ENCODE measurements around the gene CGGBP1.

The CGGBP1 gene, protein sequence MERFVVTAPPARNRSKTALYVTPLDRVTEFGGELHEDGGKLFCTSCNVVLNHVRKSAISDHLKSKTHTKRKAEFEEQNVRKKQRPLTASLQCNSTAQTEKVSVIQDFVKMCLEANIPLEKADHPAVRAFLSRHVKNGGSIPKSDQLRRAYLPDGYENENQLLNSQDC

DNA sequence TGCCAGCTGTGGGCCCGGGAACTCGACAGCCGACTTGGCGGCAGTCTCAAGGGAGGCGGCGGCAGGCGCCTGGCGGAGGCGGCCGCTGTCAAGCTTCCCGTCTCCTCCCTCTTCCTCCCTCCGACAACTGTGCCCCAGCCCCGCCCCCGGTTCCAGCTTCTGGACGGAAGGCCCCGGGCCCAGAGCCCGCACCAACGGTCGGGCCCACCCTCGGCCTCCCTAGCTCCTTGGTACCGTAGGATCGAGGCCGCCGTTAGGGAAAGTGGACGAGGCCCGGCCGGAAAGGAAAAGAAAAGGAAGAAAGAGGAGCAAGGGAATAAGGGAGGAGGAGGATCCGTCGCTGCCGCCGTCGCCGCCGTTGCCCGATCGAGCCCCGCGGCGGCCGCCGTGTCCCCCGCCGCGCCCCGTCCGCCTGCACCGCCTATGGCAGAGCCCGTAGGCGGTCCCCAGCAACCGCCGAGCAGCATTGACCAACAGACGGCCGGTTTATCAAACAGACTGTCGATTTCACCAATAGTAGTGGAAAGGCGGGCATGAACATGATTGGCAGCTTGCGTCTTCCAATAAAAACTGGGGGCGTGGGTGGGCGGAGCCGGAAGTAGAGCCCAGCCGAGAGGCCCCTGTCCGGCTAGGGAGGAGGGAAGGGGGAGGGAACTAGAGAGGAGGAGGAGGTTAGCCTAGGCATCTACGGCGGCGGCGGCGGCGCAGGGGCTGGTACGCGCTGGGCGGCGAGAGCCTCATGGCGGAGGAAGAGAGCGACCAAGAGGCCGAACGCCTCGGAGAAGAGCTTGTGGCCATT lies at the start of gene CGGBP1, which contains the start of gene ZNF654:
Gene CGGBP1, minus strand, starts transcription at position 425 of the 799 bp plus-strand sequence. CDS start 3,029 bp downstream, outside the sequence.
Gene ZNF654, plus strand, starts transcription at position 675 of the 799 bp plus-strand sequence. Its CDS starts 65 bp downstream, at position 740.
- peak; percentile 98 for ATAC-seq
- Mint-ChIP-seq H3K4me1 (peaks cover 44% of the 10 kb centered on the region), H3K36me3 (peaks cover 16% of the 10 kb centered on the region), H3K27me3 (no peaks in the 10 kb centered on the region), H3K27ac (peak within 1 kb of the TSS; percentile 96), H3K9me3 (no peaks in the 10 kb centered on the region), H3K4me3 (peak within 1 kb of the TSS; percentile 99)

GRCh38 chr3:88105325-88105724 lies 46.5 kb upstream of the CGGBP1 start:
- Mint-ChIP-seq H3K9me3 (no peaks in the 10 kb centered on the region), H3K27ac (peak overlapping the region; percentile 49), H3K4me3 (no peak overlapping the region), H3K27me3 (no peaks in the 10 kb centered on the region), H3K36me3 (peaks cover 32% of the 10 kb centered on the region), H3K4me1 (no peaks in the 10 kb centered on the region)
- ATAC-seq = no peak

DNA sequence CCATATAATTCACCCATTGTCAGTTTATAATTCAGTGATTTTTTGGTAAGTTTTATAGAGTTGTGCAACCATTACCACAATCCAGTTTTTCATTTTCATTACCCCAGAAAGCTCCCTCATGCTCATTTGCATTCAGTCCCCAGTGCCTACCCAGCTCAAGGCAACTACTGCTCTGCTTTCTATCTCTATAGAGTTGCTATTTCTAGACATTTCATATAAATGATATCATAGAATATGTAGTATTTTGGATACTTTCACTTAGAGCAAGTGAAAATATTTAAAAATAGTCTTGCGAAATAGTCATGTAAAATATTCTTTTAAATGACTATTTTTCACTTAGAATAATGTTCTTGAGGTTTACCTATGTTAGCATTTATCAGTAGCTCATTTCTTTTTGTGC lies 42.3 kb upstream of the CGGBP1 start:
- Mint-ChIP-seq H3K4me1 (no peaks in the 10 kb centered on the region), H3K36me3 (peaks cover 63% of the 10 kb centered on the region), H3K27ac (no peak overlapping the region), H3K9me3 (no peaks in the 10 kb centered on the region), H3K27me3 (no peaks in the 10 kb centered on the region), H3K4me3 (no peak overlapping the region)
- ATAC-seq = no peak

DNA sequence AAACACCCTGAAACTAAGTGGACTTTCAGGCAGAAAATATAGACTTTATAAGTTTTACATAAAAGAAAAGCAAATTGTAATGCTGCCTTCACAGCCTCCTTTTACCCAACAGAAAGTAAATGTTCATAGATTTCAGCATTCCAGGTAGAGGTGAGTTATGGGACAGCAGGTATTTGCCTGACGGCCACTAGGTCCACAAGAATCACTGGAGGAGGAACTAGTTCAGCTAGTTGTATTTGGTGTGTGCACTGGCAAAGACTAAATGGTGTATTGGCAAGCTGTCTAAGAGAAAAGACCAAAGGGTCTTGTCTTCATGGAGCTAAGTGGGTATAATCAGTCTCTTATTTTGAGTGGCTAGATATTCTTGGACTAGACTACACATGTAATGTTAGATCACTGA lies 34.5 kb upstream of the CGGBP1 start:
- Mint-ChIP-seq H3K9me3 (peaks cover 4% of the 10 kb centered on the region), H3K4me1 (peaks cover 8% of the 10 kb centered on the region), H3K27ac (no peak overlapping the region), H3K4me3 (no peak overlapping the region), H3K36me3 (peaks cover 74% of the 10 kb centered on the region), H3K27me3 (no peaks in the 10 kb centered on the region)
- no peak for ATAC-seq

GRCh38 chr3:88092270-88092669 lies 33.5 kb upstream of the CGGBP1 start:
- H3K27ac Mint-ChIP-seq = no peak overlapping the region
- ATAC-seq = no peak
- H3K9me3 Mint-ChIP-seq = peaks cover 4% of the 10 kb centered on the region
- H3K4me1 Mint-ChIP-seq = peaks cover 8% of the 10 kb centered on the region
- no peaks in the 10 kb centered on the region for H3K27me3 Mint-ChIP-seq
- peaks cover 69% of the 10 kb centered on the region for H3K36me3 Mint-ChIP-seq
- H3K4me3 Mint-ChIP-seq = no peak overlapping the region

- Mint-ChIP-seq H3K4me3 (no peak overlapping the region), H3K36me3 (peaks cover 63% of the 10 kb centered on the region), H3K27ac (no peak overlapping the region), H3K9me3 (peaks cover 4% of the 10 kb centered on the region), H3K27me3 (no peaks in the 10 kb centered on the region), H3K4me1 (peaks cover 8% of the 10 kb centered on the region)
- no peak for ATAC-seq
These were observed 31.9 kb upstream of the CGGBP1 start for GRCh38 chr3:88090681-88091080.

- no peak for ATAC-seq
- Mint-ChIP-seq H3K27me3 (no peaks in the 10 kb centered on the region), H3K4me1 (peaks cover 31% of the 10 kb centered on the region), H3K27ac (no peak overlapping the region), H3K9me3 (no peaks in the 10 kb centered on the region), H3K4me3 (no peak overlapping the region), H3K36me3 (peaks cover 37% of the 10 kb centered on the region)
These were observed 25.3 kb upstream of the CGGBP1 start for GRCh38 chr3:88084097-88084501.

DNA sequence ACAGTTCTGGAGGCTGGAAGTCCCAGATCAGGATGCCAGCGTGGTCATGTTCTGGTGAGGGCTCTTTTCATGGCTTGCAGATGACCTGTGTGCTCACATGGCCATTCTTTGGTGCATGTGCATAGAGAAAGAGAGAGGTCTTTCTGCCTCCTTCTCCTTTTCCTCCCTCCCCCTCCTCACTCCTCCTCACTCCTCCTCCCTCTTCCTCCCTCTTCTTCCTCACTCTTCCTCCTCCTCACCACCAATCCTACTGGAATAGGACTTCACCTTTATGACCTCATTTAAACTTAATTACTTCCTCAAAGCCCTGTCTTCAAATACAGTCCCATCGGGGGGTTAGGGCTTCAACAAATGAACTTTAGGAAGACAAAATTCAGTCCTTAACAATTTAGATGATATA lies 24.0 kb upstream of the CGGBP1 start:
- no peak for ATAC-seq
- Mint-ChIP-seq H3K27me3 (no peaks in the 10 kb centered on the region), H3K27ac (no peak overlapping the region), H3K9me3 (no peaks in the 10 kb centered on the region), H3K4me1 (peaks cover 42% of the 10 kb centered on the region), H3K36me3 (peaks cover 37% of the 10 kb centered on the region), H3K4me3 (no peak overlapping the region)

GRCh38 chr3:88078932-88079331 lies 20.1 kb upstream of the CGGBP1 start:
- no peak overlapping the region for H3K27ac Mint-ChIP-seq
- no peaks in the 10 kb centered on the region for H3K9me3 Mint-ChIP-seq
- H3K27me3 Mint-ChIP-seq = no peaks in the 10 kb centered on the region
- H3K4me3 Mint-ChIP-seq = no peak overlapping the region
- H3K36me3 Mint-ChIP-seq = peaks cover 33% of the 10 kb centered on the region
- H3K4me1 Mint-ChIP-seq = peaks cover 59% of the 10 kb centered on the region
- ATAC-seq = no peak

GRCh38 chr3:88076712-88077111 lies 17.9 kb upstream of the CGGBP1 start:
- Mint-ChIP-seq H3K27me3 (no peaks in the 10 kb centered on the region), H3K36me3 (peaks cover 42% of the 10 kb centered on the region), H3K4me1 (peaks cover 57% of the 10 kb centered on the region), H3K4me3 (no peak overlapping the region), H3K9me3 (no peaks in the 10 kb centered on the region), H3K27ac (no peak overlapping the region)
- ATAC-seq = no peak

DNA sequence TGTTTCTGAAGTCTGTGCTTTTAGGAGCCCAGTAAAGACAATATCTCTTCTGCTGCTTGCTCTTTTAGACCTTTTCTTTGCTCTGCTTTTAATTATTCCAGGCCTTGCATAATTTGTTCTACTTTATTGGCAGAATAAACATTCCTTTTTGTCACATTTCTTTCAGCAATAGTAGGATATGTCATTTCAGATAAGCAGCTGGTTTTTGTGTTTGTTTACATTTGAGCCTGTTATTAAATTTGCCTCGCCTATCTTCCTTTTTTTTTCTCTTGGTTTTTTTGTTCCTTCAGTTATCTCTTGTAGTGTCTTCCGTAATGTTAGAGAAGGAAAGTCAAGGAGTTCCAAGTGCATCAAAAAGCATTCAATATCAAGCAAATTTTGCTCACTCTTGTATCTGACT lies 16.7 kb upstream of the CGGBP1 start:
- H3K27ac Mint-ChIP-seq = no peak overlapping the region
- H3K9me3 Mint-ChIP-seq = no peaks in the 10 kb centered on the region
- H3K4me3 Mint-ChIP-seq = no peak overlapping the region
- H3K36me3 Mint-ChIP-seq = peaks cover 42% of the 10 kb centered on the region
- no peaks in the 10 kb centered on the region for H3K27me3 Mint-ChIP-seq
- peaks cover 51% of the 10 kb centered on the region for H3K4me1 Mint-ChIP-seq
- ATAC-seq = no peak

GRCh38 chr3:88075072-88075471 lies 16.3 kb upstream of the CGGBP1 start:
- Mint-ChIP-seq H3K4me3 (no peak overlapping the region), H3K36me3 (peaks cover 42% of the 10 kb centered on the region), H3K9me3 (no peaks in the 10 kb centered on the region), H3K27me3 (no peaks in the 10 kb centered on the region), H3K27ac (no peak overlapping the region), H3K4me1 (peaks cover 51% of the 10 kb centered on the region)
- no peak for ATAC-seq

DNA sequence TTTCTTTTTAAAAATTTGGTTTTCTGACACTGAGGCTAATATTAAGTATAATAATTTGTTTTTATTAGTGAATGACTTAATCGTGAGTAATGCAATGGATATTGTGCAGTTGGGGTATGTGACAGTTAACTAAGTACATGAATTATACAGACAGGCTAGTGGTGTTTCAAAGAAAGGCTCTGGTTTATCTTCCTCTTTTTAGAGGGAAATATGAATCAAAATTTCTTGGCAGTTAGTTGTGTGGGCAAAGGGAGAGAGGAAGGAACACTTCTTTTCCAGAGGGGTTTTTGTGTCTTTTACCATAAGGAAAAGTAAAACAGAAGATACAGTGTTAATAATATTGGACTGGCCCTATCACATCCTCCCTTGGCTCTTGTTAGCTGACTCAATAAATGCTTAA lies 2.9 kb upstream of the CGGBP1 start:
- Mint-ChIP-seq H3K4me3 (no peak overlapping the region), H3K36me3 (no peaks in the 10 kb centered on the region), H3K4me1 (peaks cover 41% of the 10 kb centered on the region), H3K27ac (no peak overlapping the region), H3K27me3 (no peaks in the 10 kb centered on the region), H3K9me3 (no peaks in the 10 kb centered on the region)
- ATAC-seq = no peak

DNA sequence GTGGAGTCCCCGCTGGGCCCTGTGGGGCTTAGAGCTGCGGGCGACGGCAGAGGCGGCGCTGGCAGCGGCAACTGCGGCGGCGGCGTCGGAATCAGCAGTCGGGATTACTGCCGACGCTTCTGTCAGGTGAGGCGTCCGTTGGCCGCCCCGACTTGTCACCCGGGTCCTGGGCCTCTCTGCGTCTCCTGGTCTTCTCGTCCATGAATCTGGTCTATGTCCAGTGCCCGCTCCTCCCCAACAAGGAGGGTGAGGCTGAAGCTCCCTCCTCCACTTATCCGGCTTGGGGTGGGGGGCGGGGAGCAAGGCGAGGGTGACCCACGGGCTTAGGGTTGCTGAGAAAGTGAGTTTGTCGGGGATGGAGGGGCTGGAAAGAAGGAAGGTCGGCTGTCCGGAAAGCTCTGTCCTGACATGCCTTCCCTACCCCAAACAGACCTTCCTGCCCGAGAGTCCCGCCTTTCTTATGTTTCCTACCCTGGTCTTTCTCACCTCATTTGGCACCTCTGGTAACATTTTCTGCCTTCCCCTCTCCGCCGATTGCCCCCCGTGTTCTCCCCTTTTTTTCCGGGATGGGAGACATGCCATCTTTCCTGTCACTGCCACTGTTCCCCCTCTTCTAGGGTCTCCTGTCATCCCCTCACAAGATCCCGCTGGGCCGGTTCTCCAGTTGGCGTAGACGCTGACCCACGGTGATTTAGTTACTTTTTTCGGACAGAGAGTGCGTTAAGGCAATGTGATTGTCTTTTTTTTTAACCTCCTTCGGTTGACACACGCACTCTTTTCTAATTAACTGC lies 770 bp upstream of the CGGBP1 start:
- H3K36me3 Mint-ChIP-seq = peaks cover 14% of the 10 kb centered on the region
- peaks cover 52% of the 10 kb centered on the region for H3K4me1 Mint-ChIP-seq
- no peak for ATAC-seq
- H3K27ac Mint-ChIP-seq = peak overlapping the region; percentile 96
- H3K9me3 Mint-ChIP-seq = no peaks in the 10 kb centered on the region
- no peaks in the 10 kb centered on the region for H3K27me3 Mint-ChIP-seq
- peak overlapping the region; percentile 99 for H3K4me3 Mint-ChIP-seq

DNA sequence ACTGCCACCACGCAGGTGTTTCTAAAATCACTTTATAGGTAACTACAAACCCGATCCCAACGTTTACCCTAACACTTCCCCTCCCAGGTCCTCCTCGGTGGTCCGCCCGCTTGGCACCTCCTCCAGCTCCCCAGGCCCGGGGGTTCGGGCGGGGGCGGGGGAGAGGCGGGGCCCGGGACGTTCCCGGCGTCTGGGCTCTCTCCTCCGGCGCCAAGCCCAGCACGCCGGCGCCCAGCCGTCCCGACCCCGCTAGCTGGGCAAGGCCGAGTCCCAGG lies 562 bp downstream of the CGGBP1 start:
- Mint-ChIP-seq H3K4me1 (peaks cover 43% of the 10 kb centered on the region), H3K27me3 (no peaks in the 10 kb centered on the region), H3K4me3 (peak overlapping the region; percentile 99), H3K9me3 (no peaks in the 10 kb centered on the region), H3K27ac (peak overlapping the region; percentile 96), H3K36me3 (peaks cover 16% of the 10 kb centered on the region)
- ATAC-seq = no peak

Measured in stimulated activated memory B cell treated with anti-CD40 and anti-IgM and Interleukin-4, amounts not matched to agents 10 μg/mL and 1 μg/mL and 100 μg/mL, for 72 hours (primary cell).